ENCODE measurements around the gene PARP15. TPM values are rescaled to one million over a fixed set of nuclear protein-coding genes. Genes with fewer than 3 reads are reported as not detected.

PARP15 gene
- total and polyA plus RNA-seq, 2 of the 4 experiments (the other 2 are of a cell fraction): 0.10 TPM; not detected in 1

DNA sequence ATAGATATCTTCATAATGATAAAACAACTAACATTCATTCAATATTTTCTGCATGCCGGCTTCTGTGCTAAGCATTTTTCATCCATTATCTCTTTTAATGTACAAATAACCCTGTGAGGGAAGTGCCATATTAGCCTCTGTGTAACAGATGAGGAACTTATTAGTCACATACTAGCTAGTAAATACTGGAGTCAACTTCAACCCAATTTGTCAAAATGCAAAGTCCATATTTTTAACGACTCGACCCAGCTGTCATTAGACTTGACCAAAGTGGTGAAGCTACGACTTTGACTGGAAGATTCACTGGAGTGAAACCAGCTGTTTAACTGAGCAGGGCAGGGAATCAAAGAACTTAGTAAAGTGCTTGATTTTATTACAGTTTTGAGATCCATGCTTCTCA lies 41.6 kb downstream of the PARP15 start:
- no peak for DNase-seq

More for the DNA sequence above, 41.6 kb downstream of the PARP15 start:
- Histone ChIP-seq H3K4me3 (ENCODE audit: insufficient read depth, low read depth, low read length) (no peak overlapping the region), H3K4me1 (ENCODE audit: control insufficient read depth, insufficient read depth, low read length) (peaks cover 5% of the 10 kb centered on the region; the same call in 1 of the 2 replicates), H3K23ac (ENCODE audit: low read depth, low read length) (no peak overlapping the region), H3K56ac (ENCODE audit: extremely low read depth, insufficient read depth, low read length) (no peak overlapping the region), H3K27me3 (ENCODE audit: control insufficient read depth, insufficient read depth, low read length) (peaks cover 31% of the 10 kb centered on the region), H4K20me1 (ENCODE audit: insufficient read depth, low read length) (no peaks in the 10 kb centered on the region), H2BK20ac (ENCODE audit: low read depth, low read length) (no peak overlapping the region), H3K4ac (ENCODE audit: low read depth, low read length) (no peak overlapping the region), H3K14ac (replicated peaks; ENCODE audit: low read depth, low read length) (no peak overlapping the region), H4K5ac (ENCODE audit: low read depth, low read length) (no peak overlapping the region), H4K8ac (ENCODE audit: low read depth in 2 of 2, low read length in 2 of 2) (no peak overlapping the region), H3K27ac (ENCODE audit: insufficient read depth, low read length) (no peak overlapping the region), H2AK5ac (ENCODE audit: low read depth, low read length) (no peak overlapping the region), H3K9me3 (ENCODE audit: control insufficient read depth, insufficient read depth, low read length) (no peaks in the 10 kb centered on the region), H3K9ac (ENCODE audit: low read depth, low read length) (no peak overlapping the region), H3K18ac (ENCODE audit: low read depth, low read length) (no peak overlapping the region), H3K36me3 (ENCODE audit: control insufficient read depth, insufficient read depth, low read length) (no peaks in the 10 kb centered on the region), H2BK5ac (ENCODE audit: low read depth, low read length, poor library complexity, severe bottlenecking) (no peak overlapping the region), H3K9me1 (ENCODE audit: insufficient read depth, low read length) (no peaks in the 10 kb centered on the region), H2BK120ac (ENCODE audit: low read depth, low read length) (no peak overlapping the region), H2AK9ac (replicated peaks; ENCODE audit: low read depth, low read length, poor library complexity) (no peak overlapping the region), H4K91ac (ENCODE audit: insufficient read depth, low read depth, low read length) (no peak overlapping the region), H2BK15ac (ENCODE audit: low read depth, low read length) (no peak overlapping the region), H3K4me2 (ENCODE audit: low read depth, low read length) (peak overlapping the region; percentile 36; the same call in 1 of the 2 replicates), H2AFZ (replicated peaks; ENCODE audit: low read length, poor library complexity) (no peak overlapping the region), H3K79me1 (ENCODE audit: low read depth in 1 of 2, low read length in 2 of 2) (no peaks in the 10 kb centered on the region)
- CTCF ChIA-PET: interaction anchor here (0.9 kb wide), 1 partner anchor 10 kb away, joined by 6 read pairs; no protein-coding TSS in a partner anchor
- no CpG with 5 or more reads among the region's 4 CpGs for WGBS, 2 experiments (ENCODE audit: extremely low coverage in 2 of 2, insufficient read length in 1 of 2)
- POLR2A ChIA-PET (ENCODE audit: unreplicated experiment): no interaction called here
- BruUV-seq (replicated peaks): no TSS peak
- in situ Hi-C loops (cut with MboI; ENCODE audit: low sequenced_read_pairs) (no loop called here), dilution Hi-C loops (cut with HindIII; ENCODE audit: low sequenced_read_pairs, unreplicated experiment) (no loop called here), intact Hi-C loops (cut with micrococcal nuclease) (no loop called here)
- peak; percentile 64 for ATAC-seq (ENCODE audit: low read depth)
- TF ChIP-seq RAD21 (IDR thresholded peaks at IDR 0.05; ENCODE audit: low read length) (no peak), MAFK (IDR thresholded peaks at IDR 0.05; ENCODE audit: low read depth, low read length) (no peak), POLR2A (IDR thresholded peaks at IDR 0.05; ENCODE audit: low read depth, low read length) (no peak), CHD1 (IDR thresholded peaks at IDR 0.05; ENCODE audit: low read depth, low read length) (no peak), BHLHE40 (IDR thresholded peaks at IDR 0.05; ENCODE audit: low read depth, low read length) (no peak)
